Measurements from ENCODE around the gene TMEM212.

Gene TMEM212

DNA sequence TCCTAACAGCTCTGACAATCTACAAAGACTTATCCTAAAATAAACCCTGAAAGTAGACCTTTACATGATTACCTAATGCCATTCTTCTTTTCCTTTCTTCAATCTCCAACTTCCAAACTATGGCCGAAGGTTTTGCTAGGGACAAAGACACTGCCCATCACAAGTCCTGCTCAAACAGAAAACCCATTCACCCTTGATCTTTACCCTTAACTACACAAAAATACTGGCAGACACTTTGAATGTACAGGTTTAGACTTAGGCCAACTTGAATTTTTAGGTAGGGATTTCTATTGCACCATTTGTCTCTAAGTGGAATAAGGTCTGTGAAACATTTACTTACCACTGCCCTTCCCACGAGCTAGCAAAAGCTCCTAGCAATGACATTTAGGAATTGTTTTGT lies 64.6 kb downstream of the TMEM212 start:
- WGBS (ENCODE audit: extremely low coverage, insufficient coverage, insufficient read length): no CpG with 5 or more reads among the region's 2 CpGs
- no peak overlapping the region for H4K8ac ChIP-seq (ENCODE audit: low read depth, low read length)

DNA sequence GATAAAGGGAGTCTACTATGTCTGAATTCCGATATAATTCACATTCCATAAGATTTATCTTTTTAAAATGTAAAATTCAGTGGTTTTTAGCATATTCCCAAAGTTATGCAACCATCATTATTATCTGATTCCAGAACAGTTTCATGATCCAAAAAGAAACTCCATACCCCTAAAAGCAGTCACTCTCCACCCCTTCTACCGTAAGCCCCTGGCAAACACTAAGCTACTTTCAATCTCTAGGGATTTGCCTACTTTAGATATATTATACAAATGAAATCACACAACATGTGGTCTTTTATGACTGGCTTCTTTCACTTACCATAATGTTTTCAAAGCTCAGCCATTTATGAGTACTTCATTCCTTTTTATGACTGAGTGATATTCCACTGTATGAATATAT lies 65.6 kb downstream of the TMEM212 start:
- H3K36me3 ChIP-seq (ENCODE audit: control insufficient read depth in 1 of 2, insufficient read depth in 2 of 2, low read length in 2 of 2): no peaks in the 10 kb centered on the region
- peaks cover 0 to 3% of the 10 kb centered on the region in 2 experiments for H3K4me1 ChIP-seq (ENCODE audit: control insufficient read depth in 1 of 2, insufficient read depth in 2 of 2, low read length in 2 of 2)
- no peak overlapping the region for H3K18ac ChIP-seq (ENCODE audit: low read length)
- H3K9ac ChIP-seq (ENCODE audit: low read length): no peak overlapping the region
- H3K9me3 ChIP-seq (ENCODE audit: insufficient read depth, low read depth, low read length): peaks cover 10% of the 10 kb centered on the region
- H2BK5ac ChIP-seq (ENCODE audit: low read depth, low read length, poor library complexity): no peak overlapping the region
- no peak for DNase-seq
- no peaks in the 10 kb centered on the region for H3K79me2 ChIP-seq (ENCODE audit: control insufficient read depth, insufficient read depth, low read length, poor library complexity)
- no peak overlapping the region for H3K4ac ChIP-seq (ENCODE audit: low read depth, low read length)
- H2AK5ac ChIP-seq (ENCODE audit: low read length): no peak overlapping the region
- H2AFZ ChIP-seq (ENCODE audit: insufficient read depth, low read length, poor library complexity): no peak overlapping the region
- no peaks in the 10 kb centered on the region for H3K27me3 ChIP-seq (ENCODE audit: insufficient read depth, low read length)
- no peak overlapping the region for H2BK12ac ChIP-seq (ENCODE audit: low read length)
- no peak overlapping the region for H3K4me3 ChIP-seq (ENCODE audit: low read depth, low read length)
- H3K27ac ChIP-seq (ENCODE audit: low read depth, low read length): no peak overlapping the region
- no peak overlapping the region for H4K8ac ChIP-seq (ENCODE audit: low read depth, low read length)
- no peak overlapping the region for H4K12ac ChIP-seq (ENCODE audit: low read depth, low read length)
- H3K4me2 ChIP-seq (ENCODE audit: low read length): no peak overlapping the region
- H3K79me1 ChIP-seq (ENCODE audit: low read length): no peaks in the 10 kb centered on the region
- no peak overlapping the region for H2BK120ac ChIP-seq (ENCODE audit: insufficient read depth, low read length, poor library complexity)
- no CpG with 5 or more reads among the region's 2 CpGs for WGBS (ENCODE audit: extremely low coverage, insufficient coverage, insufficient read length)
- H3K23ac ChIP-seq (ENCODE audit: low read length): no peak overlapping the region
- no peak overlapping the region for H3K14ac ChIP-seq (ENCODE audit: low read length)
- H4K91ac ChIP-seq (ENCODE audit: low read depth, low read length): no peak overlapping the region

More for the DNA sequence above, 64.6 kb downstream of the TMEM212 start:
- Histone ChIP-seq H2AFZ (ENCODE audit: insufficient read depth, low read length, poor library complexity) (no peak overlapping the region), H2BK5ac (ENCODE audit: low read depth, low read length, poor library complexity) (no peak overlapping the region), H4K91ac (ENCODE audit: low read depth, low read length) (no peak overlapping the region), H3K79me2 (ENCODE audit: control insufficient read depth, insufficient read depth, low read length, poor library complexity) (no peaks in the 10 kb centered on the region), H3K4me1 (ENCODE audit: control insufficient read depth in 1 of 2, insufficient read depth in 2 of 2, low read length in 2 of 2) (peaks cover 0 to 3% of the 10 kb centered on the region in 2 experiments), H3K9me3 (ENCODE audit: insufficient read depth, low read depth, low read length) (peaks cover 10% of the 10 kb centered on the region), H3K4me3 (ENCODE audit: low read depth, low read length) (no peak overlapping the region), H2BK12ac (ENCODE audit: low read length) (no peak overlapping the region), H3K9ac (ENCODE audit: low read length) (no peak overlapping the region), H4K12ac (ENCODE audit: low read depth, low read length) (no peak overlapping the region), H2BK120ac (ENCODE audit: insufficient read depth, low read length, poor library complexity) (no peak overlapping the region), H3K27ac (ENCODE audit: low read depth, low read length) (no peak overlapping the region), H3K23ac (ENCODE audit: low read length) (no peak overlapping the region), H3K27me3 (ENCODE audit: insufficient read depth, low read length) (no peaks in the 10 kb centered on the region), H2AK5ac (ENCODE audit: low read length) (no peak overlapping the region), H3K79me1 (ENCODE audit: low read length) (no peaks in the 10 kb centered on the region), H3K4me2 (ENCODE audit: low read length) (no peak overlapping the region), H3K18ac (ENCODE audit: low read length) (no peak overlapping the region), H3K36me3 (ENCODE audit: control insufficient read depth in 1 of 2, insufficient read depth in 2 of 2, low read length in 2 of 2) (no peaks in the 10 kb centered on the region), H3K4ac (ENCODE audit: low read depth, low read length) (no peak overlapping the region), H3K14ac (ENCODE audit: low read length) (no peak overlapping the region)
- no peak for DNase-seq

Measured in trophoblast cell (in vitro differentiated cells and primary cell).